ENCODE data around the gene SORL1-AS1.
"Not testable (repeated sequence)": the region's sequence is repeated elsewhere in the genome, so short reads cannot be mapped to it uniquely, and the experiment has no call there.

The SORL1-AS1 gene

GRCh38 chr11:121486054-121486453, 33.3 kb upstream of the SORL1-AS1 start:
- Histone ChIP-seq H3K27ac (no peak overlapping the region), H3K4me1 (peaks cover 0 to 30% of the 10 kb centered on the region in 2 donors), H3K36me3 (peaks cover 0 to 46% of the 10 kb centered on the region in 2 donors), H3K9me3 (no peaks in the 10 kb centered on the region), H3K4me3 (no peak overlapping the region), H3K27me3 (no peaks in the 10 kb centered on the region)
- no peak for ATAC-seq
- intact Hi-C loops (cut with DNase I) = no loop called here
- TF ChIP-seq, protein P1, sequence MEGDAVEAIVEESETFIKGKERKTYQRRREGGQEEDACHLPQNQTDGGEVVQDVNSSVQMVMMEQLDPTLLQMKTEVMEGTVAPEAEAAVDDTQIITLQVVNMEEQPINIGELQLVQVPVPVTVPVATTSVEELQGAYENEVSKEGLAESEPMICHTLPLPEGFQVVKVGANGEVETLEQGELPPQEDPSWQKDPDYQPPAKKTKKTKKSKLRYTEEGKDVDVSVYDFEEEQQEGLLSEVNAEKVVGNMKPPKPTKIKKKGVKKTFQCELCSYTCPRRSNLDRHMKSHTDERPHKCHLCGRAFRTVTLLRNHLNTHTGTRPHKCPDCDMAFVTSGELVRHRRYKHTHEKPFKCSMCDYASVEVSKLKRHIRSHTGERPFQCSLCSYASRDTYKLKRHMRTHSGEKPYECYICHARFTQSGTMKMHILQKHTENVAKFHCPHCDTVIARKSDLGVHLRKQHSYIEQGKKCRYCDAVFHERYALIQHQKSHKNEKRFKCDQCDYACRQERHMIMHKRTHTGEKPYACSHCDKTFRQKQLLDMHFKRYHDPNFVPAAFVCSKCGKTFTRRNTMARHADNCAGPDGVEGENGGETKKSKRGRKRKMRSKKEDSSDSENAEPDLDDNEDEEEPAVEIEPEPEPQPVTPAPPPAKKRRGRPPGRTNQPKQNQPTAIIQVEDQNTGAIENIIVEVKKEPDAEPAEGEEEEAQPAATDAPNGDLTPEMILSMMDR (IDR thresholded peaks at IDR 0.05) = no peak
- DNase-seq = no peak

DNA sequence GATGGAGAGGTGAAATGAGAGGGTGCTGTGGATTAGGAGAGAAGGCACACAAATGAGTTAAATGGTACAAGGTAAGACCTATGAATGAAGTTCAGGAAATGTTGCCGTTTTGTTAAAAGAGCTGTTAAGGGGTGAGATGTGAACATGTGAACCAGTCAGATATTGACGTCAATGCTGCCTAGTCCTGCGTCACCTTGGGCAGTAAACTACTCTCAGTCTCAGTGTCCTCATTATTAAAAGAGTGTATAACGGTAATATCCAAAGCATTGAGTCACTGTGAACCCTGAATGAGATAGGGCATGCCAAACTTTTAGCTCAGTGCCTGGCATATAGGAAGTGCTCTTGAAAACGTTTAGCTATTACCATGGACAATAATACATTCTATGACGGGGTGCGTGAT, 32.4 kb upstream of the SORL1-AS1 start:
- Histone ChIP-seq H3K36me3 (peaks cover 0 to 37% of the 10 kb centered on the region in 2 donors), H3K4me3 (no peak overlapping the region), H3K9me3 (no peaks in the 10 kb centered on the region), H3K4me1 (peaks cover 0 to 32% of the 10 kb centered on the region in 2 donors), H3K27ac (no peak overlapping the region), H3K27me3 (no peaks in the 10 kb centered on the region)
- TF ChIP-seq, protein P1 (IDR thresholded peaks at IDR 0.05) = no peak
- intact Hi-C loops (cut with DNase I) = no loop called here
- ATAC-seq (no peak), DNase-seq (no peak)

DNA sequence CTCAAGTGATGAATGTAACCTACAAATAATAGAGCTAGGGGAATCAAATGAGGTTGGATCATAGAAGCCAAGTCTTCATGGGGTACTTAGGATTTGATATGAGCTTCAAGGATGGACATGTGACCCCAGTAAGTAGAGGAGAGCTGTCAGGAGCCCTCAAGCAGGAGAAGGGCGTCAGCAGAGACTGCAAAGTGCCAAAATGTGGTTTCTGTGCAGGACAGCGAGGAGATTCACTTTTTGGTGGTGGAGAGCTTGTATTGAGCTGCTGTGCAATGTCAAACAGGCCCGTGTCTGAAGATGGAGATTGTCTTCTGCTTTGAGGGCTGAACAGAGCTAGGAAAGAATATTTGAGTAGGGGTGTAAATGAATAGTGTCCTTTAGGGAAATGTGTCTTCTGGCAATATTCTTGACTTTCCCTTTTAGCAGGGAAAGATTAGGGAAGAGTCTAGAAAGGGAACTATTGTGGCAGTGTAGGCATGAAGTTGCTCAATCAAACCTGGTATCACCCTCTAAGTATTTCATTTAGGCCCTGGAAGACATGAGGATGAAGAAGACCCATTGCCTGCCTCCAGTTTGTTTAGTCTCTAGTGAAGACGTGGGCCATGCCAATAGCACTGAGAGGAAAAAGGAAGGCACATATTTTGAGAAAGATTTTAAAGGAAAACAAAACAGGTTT, 31.2 kb upstream of the SORL1-AS1 start:
- peak overlapping the region in 1 of 2 donors; percentile 57 for H3K27ac ChIP-seq
- no peak overlapping the region for H3K4me3 ChIP-seq
- intact Hi-C loops (cut with DNase I) = no loop called here

DNA sequence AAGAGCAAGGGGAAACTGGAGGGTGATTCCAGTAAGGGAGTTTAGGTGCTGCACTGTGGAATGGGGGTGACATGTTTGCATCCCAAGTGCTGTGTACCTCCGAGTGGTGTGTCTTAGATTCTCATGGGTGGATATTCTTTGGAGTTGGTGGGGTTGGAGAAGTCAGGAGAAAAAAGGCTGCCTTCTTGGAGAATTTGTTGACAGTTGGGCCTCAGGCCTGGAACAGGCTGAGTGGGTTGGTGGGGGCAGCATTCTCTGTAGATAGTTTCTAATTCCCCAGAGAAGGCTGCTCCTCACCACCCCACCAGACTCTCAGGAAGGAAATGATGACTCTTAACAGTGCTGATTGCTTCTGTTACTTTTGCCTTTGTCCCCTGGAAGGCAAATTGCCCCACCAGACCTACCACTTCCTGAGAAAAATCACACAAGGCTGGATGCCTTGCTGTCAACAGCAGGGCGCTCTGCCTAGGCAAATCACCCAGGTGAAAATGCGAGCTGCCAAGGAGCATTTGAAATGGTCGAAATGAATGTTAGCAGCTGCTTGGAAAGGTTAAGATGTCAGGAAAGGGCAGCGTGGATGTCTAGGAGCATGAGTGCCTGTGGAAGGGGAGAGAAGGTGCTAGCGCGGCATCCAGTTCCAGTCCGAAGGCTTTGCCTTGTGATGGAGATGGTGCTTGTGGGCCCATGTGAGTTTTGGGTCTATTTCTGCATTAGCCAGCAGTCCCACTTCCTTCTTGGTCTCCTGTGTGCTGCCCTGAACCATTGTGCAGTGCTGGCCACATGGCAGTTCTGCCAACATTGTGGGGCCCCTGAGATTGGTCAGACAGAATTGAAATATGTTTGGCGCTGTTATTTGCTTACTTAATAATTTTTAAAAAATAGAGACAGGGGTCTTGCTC, 29.7 kb upstream of the SORL1-AS1 start:
- Histone ChIP-seq H3K4me1 (peaks cover 0 to 54% of the 10 kb centered on the region in 2 donors), H3K27ac (peak overlapping the region in 1 of 2 donors; percentile 57), H3K27me3 (no peaks in the 10 kb centered on the region), H3K9me3 (no peaks in the 10 kb centered on the region), H3K36me3 (peaks cover 0 to 17% of the 10 kb centered on the region in 2 donors), H3K4me3 (no peak overlapping the region)
- intact Hi-C loops (cut with DNase I) = no loop called here
- peak; percentile 33 for ATAC-seq
- peak in 1 of 4 donors; percentile 43 for DNase-seq
- TF ChIP-seq, protein P1 (IDR thresholded peaks at IDR 0.05) = no peak

More for the DNA sequence above, 31.2 kb upstream of the SORL1-AS1 start:
- Histone ChIP-seq H3K9me3 (no peaks in the 10 kb centered on the region), H3K27me3 (no peaks in the 10 kb centered on the region), H3K36me3 (peaks cover 0 to 26% of the 10 kb centered on the region in 2 donors), H3K4me1 (peaks cover 0 to 45% of the 10 kb centered on the region in 2 donors)
- TF ChIP-seq, protein P1 (IDR thresholded peaks at IDR 0.05) = no peak
- DNase-seq (no peak), ATAC-seq (peak; percentile 26)

GRCh38 chr11:121481484-121482230, 28.9 kb upstream of the SORL1-AS1 start:
- H3K27ac ChIP-seq = peak overlapping the region in 1 of 2 donors; percentile 57
- not testable (repeated sequence) for DNase-seq

More at GRCh38 chr11:121481484-121482230, 28.9 kb upstream of the SORL1-AS1 start:
- peaks cover 0 to 54% of the 10 kb centered on the region in 2 donors for H3K4me1 ChIP-seq
- H3K27me3 ChIP-seq; H3K9me3 ChIP-seq; intact Hi-C loops (cut with DNase I); ATAC-seq; H3K4me3 ChIP-seq: not testable (repeated sequence)
- H3K36me3 ChIP-seq = peaks cover 0 to 10% of the 10 kb centered on the region in 2 donors
